PC-3 (cell line): ENCODE measurements around the gene ELK4. TPM values are rescaled to one million over a fixed set of nuclear protein-coding genes. Genes with fewer than 3 reads are reported as not detected.
A peak's percentile ranks its signal among the peaks of the same experiment; 100 is the strongest.

Experiments
- ATAC-seq: fragments of 200-7000 bp; cut with Tn5 transposase; 2 replicates; pipeline ENCODE4 v1.9.1; 2020; ENCODE audit warnings: mild to moderate bottlenecking, moderate library complexity
- BruUV-seq: library from RNA; stranded (reverse); fragments of 400-500 nt; replicated peaks from 2 replicates; lab custom pipeline; 2021; lab: Mats Ljungman, UMichigan
- CTCF ChIA-PET: fragments of 300-600 bp; sonication (Branson Sonifier 250); formaldehyde crosslinking; loops from one replicate; lab custom pipeline; 2022; ENCODE audit warnings: antibody characterized with exemption; lab: Charles Lee
- POLR2A ChIA-PET: fragments of 300-600 bp; sonication (Branson Sonifier 250); formaldehyde crosslinking; loops from one replicate; lab custom pipeline; 2022; ENCODE audit warnings: antibody characterized with exemption; ENCODE audit not compliant: unreplicated experiment; lab: Charles Lee
- DNase-seq: peaks from one replicate; pipeline ENCODE4 v3.0.0-alpha.2; 2015
- H2AFZ ChIP-seq: fragments of 300-600 bp; sonication (generic); 2 replicates; pipeline ENCODE4 v1.6.0; 2016; ENCODE audit warnings: antibody characterized with exemption, low read length
- H3F3A ChIP-seq: fragments of 300-600 bp; sonication (generic); one replicate; pipeline ENCODE4 v1.6.0; 2017; ENCODE audit warnings: antibody characterized with exemption, low read length, control low read depth, mild to moderate bottlenecking; ENCODE audit not compliant: unreplicated experiment
- H3K27ac ChIP-seq: fragments of 300-600 bp; sonication (generic); 2 replicates; pipeline ENCODE4 v1.5.1; 2016; ENCODE audit warnings: mild to moderate bottlenecking, low read length
- H3K27me3 ChIP-seq: fragments of 300-600 bp; sonication (generic); 2 replicates; pipeline ENCODE4 v1.6.1; 2016; ENCODE audit warnings: low read length, mixed read lengths
- H3K36me3 ChIP-seq: fragments of 300-600 bp; sonication (generic); 2 replicates; pipeline ENCODE4 v1.6.1; 2016; ENCODE audit warnings: low read depth, mixed run types, low read length, mixed read lengths
- H3K4me1 ChIP-seq: fragments of 300-600 bp; sonication (generic); 2 replicates; pipeline ENCODE4 v1.5.1; 2016; ENCODE audit warnings: low read length; ENCODE audit not compliant: insufficient read depth
- H3K4me2 ChIP-seq: fragments of 300-600 bp; sonication (generic); 2 replicates; pipeline ENCODE4 v1.6.0; 2016; ENCODE audit warnings: low read length
- H3K4me3 ChIP-seq: fragments of 300-600 bp; sonication (generic); 2 replicates; pipeline ENCODE4 v1.5.1; 2016; ENCODE audit warnings: mild to moderate bottlenecking, low read length, mixed read lengths
- H3K79me2 ChIP-seq: fragments of 300-600 bp; sonication (generic); 2 replicates; pipeline ENCODE4 v1.6.1; 2017; ENCODE audit warnings: low read length, mixed read lengths
- H3K9ac ChIP-seq: fragments of 300-600 bp; sonication (generic); 2 replicates; pipeline ENCODE4 v1.6.0; 2016; ENCODE audit warnings: mild to moderate bottlenecking, low read length
- H3K9me2 ChIP-seq: fragments of 300-600 bp; sonication (generic); replicated peaks from 2 replicates; pipeline ENCODE4 v1.6.1; 2016; ENCODE audit warnings: mixed run types, low read length, mixed read lengths
- H3K9me3 ChIP-seq: fragments of 300-600 bp; sonication (generic); 2 replicates; pipeline ENCODE4 v1.6.1; 2016; ENCODE audit warnings: low read length, mixed read lengths
- H4K20me1 ChIP-seq: fragments of 300-600 bp; sonication (generic); 2 replicates; pipeline ENCODE4 v1.6.1; 2016; ENCODE audit warnings: low read length, mixed read lengths
- EZH2 ChIP-seq: fragments of 300-600 bp; sonication (generic); IDR thresholded peaks from one replicate; pipeline ENCODE4 v1.6.1; 2017; ENCODE audit warnings: antibody characterized with exemption, mild to moderate bottlenecking, low read length; ENCODE audit not compliant: unreplicated experiment
- EZH2phosphoT487 ChIP-seq: fragments of 300-600 bp; sonication (generic); IDR thresholded peaks from 2 replicates; pipeline ENCODE4 v1.6.1; 2018; ENCODE audit warnings: mild to moderate bottlenecking, antibody characterized with exemption, low read length, borderline replicate concordance
- intact Hi-C: fragments of 100-400 bp; cut with micrococcal nuclease; formaldehyde crosslinking; loops from 2 replicates; pipeline ENCODE4 v1.9.0; 2023
- total RNA-seq: library from RNA; depleted of rRNA; stranded (reverse); fragments of >200 nt; gene quantifications from 2 replicates; pipeline ENCODE4 v1.2.3, GENCODE V29; 2014
- TF ChIP-seq, protein P1 (sequence below): fragments of 300-600 bp; sonication (generic); conservative IDR thresholded peaks from 2 replicates; pipeline ENCODE4 v1.5.1; 2017; ENCODE audit warnings: antibody characterized with exemption, low read depth, mild to moderate bottlenecking, low read length

ELK4 gene
- total RNA-seq, 1 experiment from 2014 or later: 16.3 TPM

DNA sequence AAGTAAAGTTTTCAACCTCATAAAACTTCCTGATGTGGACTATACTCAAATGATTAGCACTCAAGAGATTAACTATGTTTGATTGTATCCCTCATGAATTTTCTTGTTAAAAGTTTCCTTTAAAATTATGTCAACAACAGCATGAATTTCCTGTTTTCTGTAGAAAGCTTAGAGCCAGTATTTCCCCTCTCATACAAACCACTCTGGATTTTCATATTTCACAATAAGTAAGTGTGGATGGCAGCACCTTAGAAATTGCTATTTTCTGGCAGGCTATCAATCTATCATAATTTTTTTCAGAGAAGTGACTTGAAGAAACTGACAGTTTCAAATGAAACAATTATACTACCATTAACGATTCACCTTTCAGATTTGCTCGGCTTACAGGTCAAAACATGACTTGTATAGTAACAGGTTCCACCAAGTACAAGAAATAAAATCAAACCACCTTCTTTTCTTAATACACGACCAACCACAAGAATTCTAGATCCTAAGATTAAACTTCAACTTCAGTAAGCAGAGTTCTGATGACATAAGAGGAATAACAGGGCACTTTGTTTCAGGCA lies 20.8 kb downstream of the ELK4 start:
- DNase-seq: no peak
- no peak for TF ChIP-seq EZH2
- no peak for TF ChIP-seq EZH2phosphoT487
- TF ChIP-seq, protein P1, sequence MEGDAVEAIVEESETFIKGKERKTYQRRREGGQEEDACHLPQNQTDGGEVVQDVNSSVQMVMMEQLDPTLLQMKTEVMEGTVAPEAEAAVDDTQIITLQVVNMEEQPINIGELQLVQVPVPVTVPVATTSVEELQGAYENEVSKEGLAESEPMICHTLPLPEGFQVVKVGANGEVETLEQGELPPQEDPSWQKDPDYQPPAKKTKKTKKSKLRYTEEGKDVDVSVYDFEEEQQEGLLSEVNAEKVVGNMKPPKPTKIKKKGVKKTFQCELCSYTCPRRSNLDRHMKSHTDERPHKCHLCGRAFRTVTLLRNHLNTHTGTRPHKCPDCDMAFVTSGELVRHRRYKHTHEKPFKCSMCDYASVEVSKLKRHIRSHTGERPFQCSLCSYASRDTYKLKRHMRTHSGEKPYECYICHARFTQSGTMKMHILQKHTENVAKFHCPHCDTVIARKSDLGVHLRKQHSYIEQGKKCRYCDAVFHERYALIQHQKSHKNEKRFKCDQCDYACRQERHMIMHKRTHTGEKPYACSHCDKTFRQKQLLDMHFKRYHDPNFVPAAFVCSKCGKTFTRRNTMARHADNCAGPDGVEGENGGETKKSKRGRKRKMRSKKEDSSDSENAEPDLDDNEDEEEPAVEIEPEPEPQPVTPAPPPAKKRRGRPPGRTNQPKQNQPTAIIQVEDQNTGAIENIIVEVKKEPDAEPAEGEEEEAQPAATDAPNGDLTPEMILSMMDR: no peak
- Histone ChIP-seq H3K9me3 (no peaks in the 10 kb centered on the region), H3K9me2 (no peaks in the 10 kb centered on the region), H3K4me2 (peak overlapping the region; percentile 2; the same call in 1 of the 2 replicates), H3K4me1 (peaks cover 20% of the 10 kb centered on the region), H3K27ac (peak overlapping the region; percentile 60), H3K27me3 (no peaks in the 10 kb centered on the region), H3K4me3 (no peak overlapping the region), H3K36me3 (peaks cover 31% of the 10 kb centered on the region), H4K20me1 (no peaks in the 10 kb centered on the region), H3F3A (no peaks in the 10 kb centered on the region), H3K79me2 (peaks cover 16% of the 10 kb centered on the region; the same call in 1 of the 2 replicates), H3K9ac (0 out of 2 replicates have a peak overlapping the region, but pooled peaks have one; percentile 1), H2AFZ (no peak overlapping the region)
- CTCF ChIA-PET: no interaction called here
- TSS peak; percentile 0 for BruUV-seq
- ATAC-seq: peak; percentile 61
- intact Hi-C loops: no loop called here
- POLR2A ChIA-PET: no interaction called here

GRCh38 chr1:205610036-205610435 lies 21.8 kb downstream of the ELK4 start:
- Histone ChIP-seq H3K27me3 (no peaks in the 10 kb centered on the region), H3K4me1 (peaks cover 20% of the 10 kb centered on the region), H3K9ac (peak overlapping the region; percentile 1; the same call in 1 of the 2 replicates), H3K4me2 (peak overlapping the region; percentile 2), H3K79me2 (peaks cover 16% of the 10 kb centered on the region; the same call in 1 of the 2 replicates), H3K27ac (peak overlapping the region; percentile 60), H2AFZ (no peak overlapping the region), H3F3A (no peaks in the 10 kb centered on the region), H4K20me1 (no peaks in the 10 kb centered on the region), H3K4me3 (no peak overlapping the region), H3K9me2 (no peaks in the 10 kb centered on the region), H3K9me3 (no peaks in the 10 kb centered on the region), H3K36me3 (peaks cover 23% of the 10 kb centered on the region)
- no peak for TF ChIP-seq EZH2phosphoT487
- intact Hi-C loops: no loop called here
- BruUV-seq: no TSS peak
- ChIA-PET CTCF (no interaction called here), POLR2A (no interaction called here)
- DNase-seq (peak; percentile 56), ATAC-seq (peak; percentile 90)

GRCh38 chr1:205604825-205605505 lies 26.8 kb downstream of the ELK4 start:
- H3F3A ChIP-seq: no peaks in the 10 kb centered on the region
- TF ChIP-seq EZH2 (no peak), EZH2phosphoT487 (no peak)
- TF ChIP-seq, protein P1: no peak
- no peak overlapping the region for H3K9ac ChIP-seq
- H4K20me1 ChIP-seq: no peaks in the 10 kb centered on the region
- POLR2A ChIA-PET: no interaction called here
- no peaks in the 10 kb centered on the region for H3K9me3 ChIP-seq
- CTCF ChIA-PET: no interaction called here
- H3K79me2 ChIP-seq: peaks cover 10% of the 10 kb centered on the region; the same call in 1 of the 2 replicates
- no peak overlapping the region for H3K4me3 ChIP-seq
- no peak overlapping the region for H2AFZ ChIP-seq
- H3K4me1 ChIP-seq: peaks cover 11% of the 10 kb centered on the region
- H3K27ac ChIP-seq: no peak overlapping the region
- intact Hi-C loops: no loop called here
- no peaks in the 10 kb centered on the region for H3K27me3 ChIP-seq
- BruUV-seq: no TSS peak
- DNase-seq: no peak
- H3K36me3 ChIP-seq: 0 out of 2 replicates have a peak, but pooled peaks cover 3% of the 10 kb centered on the region
- no peak overlapping the region for H3K4me2 ChIP-seq
- H3K9me2 ChIP-seq: no peaks in the 10 kb centered on the region
- no peak for ATAC-seq
